Neural progenitor cell (in vitro differentiated cells): ENCODE data around the gene RCC2.

Experiments
- EZH2 ChIP-seq: fragments of 200-600 bp; sonication (generic); IDR thresholded peaks from 2 replicates; pipeline ENCODE4 v1.6.1; 2017; ENCODE audit warnings: antibody characterized with exemption, mild to moderate bottlenecking, moderate library complexity
- EZH2phosphoT487 ChIP-seq: fragments of 200-600 bp; sonication (generic); IDR thresholded peaks from 2 replicates; pipeline ENCODE4 v1.6.1; 2017; ENCODE audit warnings: antibody characterized with exemption
- TF ChIP-seq, protein P1 (sequence below): fragments of 200-600 bp; sonication (generic); IDR thresholded peaks from 2 replicates; pipeline ENCODE4 v1.5.1; 2017; ENCODE audit warnings: antibody characterized with exemption, mild to moderate bottlenecking

DNA sequence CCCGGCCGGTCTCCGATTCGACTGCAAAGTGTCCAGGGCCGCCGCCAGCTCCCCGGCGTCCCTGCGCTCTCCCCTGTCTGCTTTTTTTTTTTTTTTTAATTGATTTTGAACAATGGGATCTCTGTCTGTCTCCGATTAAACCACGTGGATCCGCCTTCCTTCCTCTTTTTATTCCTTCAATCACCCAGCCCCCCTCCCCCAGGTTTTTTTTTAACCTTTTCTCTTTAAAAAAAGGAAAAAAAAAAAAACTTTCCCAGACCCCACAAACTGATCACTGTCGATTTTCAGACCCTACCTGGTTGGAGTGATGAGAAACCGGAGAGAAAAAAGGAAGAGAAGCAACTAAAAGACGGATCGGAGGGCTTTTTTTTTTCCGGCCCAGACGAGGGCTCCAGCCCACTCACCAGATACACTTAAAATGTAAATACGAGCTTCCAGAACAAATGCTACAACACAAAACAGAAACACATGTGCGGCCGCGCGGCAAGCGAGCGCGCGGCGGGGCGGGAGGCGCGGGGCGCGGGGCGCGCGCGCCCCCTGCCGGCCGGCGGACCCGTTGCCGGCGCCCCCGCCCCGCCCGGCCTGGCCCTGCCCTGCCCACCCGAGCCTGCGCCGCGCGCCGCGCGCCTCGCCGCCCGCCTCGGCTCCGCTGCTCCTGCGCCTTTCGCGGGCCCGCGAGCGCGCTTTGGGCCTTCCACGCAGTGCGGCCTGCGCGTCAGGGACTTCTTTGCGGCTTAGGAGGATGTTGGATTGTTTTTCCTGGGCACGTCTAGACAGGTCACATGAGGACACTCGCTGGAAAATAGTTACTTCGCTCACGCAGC is at the start of gene RCC2:
- TF ChIP-seq EZH2 = no peak
- no peak for TF ChIP-seq EZH2phosphoT487
- TF ChIP-seq, protein P1, sequence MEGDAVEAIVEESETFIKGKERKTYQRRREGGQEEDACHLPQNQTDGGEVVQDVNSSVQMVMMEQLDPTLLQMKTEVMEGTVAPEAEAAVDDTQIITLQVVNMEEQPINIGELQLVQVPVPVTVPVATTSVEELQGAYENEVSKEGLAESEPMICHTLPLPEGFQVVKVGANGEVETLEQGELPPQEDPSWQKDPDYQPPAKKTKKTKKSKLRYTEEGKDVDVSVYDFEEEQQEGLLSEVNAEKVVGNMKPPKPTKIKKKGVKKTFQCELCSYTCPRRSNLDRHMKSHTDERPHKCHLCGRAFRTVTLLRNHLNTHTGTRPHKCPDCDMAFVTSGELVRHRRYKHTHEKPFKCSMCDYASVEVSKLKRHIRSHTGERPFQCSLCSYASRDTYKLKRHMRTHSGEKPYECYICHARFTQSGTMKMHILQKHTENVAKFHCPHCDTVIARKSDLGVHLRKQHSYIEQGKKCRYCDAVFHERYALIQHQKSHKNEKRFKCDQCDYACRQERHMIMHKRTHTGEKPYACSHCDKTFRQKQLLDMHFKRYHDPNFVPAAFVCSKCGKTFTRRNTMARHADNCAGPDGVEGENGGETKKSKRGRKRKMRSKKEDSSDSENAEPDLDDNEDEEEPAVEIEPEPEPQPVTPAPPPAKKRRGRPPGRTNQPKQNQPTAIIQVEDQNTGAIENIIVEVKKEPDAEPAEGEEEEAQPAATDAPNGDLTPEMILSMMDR = peak; percentile 4
